ENCODE measurements around the gene CDH4.

Gene CDH4

GRCh38 chr20:61813791-61814190 is 561.7 kb downstream of the CDH4 start:
- FAIRE-seq (no peak), DNase-seq (ENCODE audit: low spot score) (no peak)

DNA sequence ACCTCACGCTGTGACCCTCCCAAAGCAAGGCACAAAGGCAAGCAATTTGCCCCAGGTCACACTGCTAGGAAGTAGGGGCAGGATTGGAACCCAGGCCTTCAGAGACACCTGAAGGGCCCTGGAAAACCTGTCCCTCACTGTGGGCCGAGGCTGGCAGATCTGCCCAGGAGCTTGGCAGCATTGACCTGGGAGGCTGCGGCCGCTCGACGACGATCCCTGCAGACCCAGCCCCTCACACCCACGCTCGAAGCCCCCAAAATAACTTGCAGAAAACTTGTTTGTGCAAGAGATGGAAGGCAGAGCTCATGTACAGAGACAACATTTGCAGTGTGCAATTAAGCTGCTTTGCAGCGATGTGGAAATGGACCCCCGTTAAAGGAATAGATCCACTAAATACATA is 562.2 kb downstream of the CDH4 start:
- DNase-seq (ENCODE audit: low spot score), result no peak
- no peak for FAIRE-seq

- DNase-seq (ENCODE audit: low spot score) (no peak), FAIRE-seq (no peak)
Measured at GRCh38 chr20:61814726-61815125, 562.7 kb downstream of the CDH4 start.

GRCh38 chr20:61815176-61815575 is 563.1 kb downstream of the CDH4 start:
- FAIRE-seq (no peak), DNase-seq (ENCODE audit: low spot score) (no peak)

GRCh38 chr20:61815678-61816077 is 563.6 kb downstream of the CDH4 start:
- FAIRE-seq (no peak), DNase-seq (ENCODE audit: low spot score) (no peak)

DNA sequence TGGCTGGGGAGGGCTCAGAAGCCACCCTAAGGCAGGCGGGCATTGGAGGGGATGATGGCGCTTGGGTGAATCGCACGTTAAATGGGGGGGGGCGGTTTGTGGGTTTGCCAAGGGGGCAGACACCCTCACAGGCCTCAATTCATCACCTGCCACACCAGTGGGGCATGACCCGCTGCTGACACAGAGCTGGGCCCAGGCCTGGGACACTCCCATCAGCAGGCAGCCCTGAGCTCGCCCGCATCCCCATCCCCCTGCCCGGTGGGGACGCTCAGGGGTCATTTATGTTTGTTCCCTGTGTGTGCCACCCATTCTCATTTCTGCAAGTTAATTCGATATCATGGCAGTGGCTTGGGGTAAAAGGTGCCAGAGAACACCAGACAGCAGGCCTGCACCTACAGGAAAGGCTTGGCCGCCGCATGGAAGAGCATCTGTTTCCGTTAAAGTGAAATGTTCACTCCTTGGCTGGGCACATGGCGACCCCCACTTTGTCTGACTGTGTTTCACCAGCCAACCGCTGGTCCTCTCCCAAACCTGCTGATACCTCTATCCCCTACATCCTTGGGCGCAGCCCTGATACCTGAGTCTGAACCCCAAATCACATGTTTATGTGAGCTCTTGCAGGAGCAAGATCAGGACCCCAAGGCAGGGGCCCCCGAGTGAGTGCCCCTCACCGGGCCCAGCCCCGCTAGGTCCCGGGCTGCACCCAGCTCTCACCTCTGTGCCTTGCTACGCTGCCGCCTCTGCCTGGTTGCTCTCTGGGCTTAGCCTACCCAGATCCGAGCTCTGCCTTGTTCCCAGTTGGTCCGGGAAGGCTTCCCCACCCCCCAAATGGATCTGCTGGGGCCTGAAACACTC is 564.8 kb downstream of the CDH4 start:
- no peak for FAIRE-seq

DNA sequence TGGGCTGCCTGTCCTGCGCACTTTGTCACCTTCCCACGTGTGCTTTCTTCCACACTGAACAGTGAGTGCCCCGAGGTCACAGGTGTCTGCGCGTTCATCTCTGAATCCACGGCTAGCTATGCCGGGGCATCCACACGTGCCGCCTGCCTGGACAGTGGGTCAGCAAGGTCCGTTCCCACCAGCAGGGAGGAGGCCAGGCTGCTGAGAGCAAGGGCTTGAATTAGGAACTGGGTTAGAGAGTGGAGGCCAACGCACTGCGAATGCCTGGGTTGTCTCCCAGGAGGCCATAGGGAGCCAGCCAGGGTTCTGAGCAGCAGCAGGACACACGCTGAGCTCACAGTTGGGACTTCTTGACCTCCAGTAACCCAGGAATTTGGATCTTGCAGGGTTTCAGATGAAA is 565.5 kb downstream of the CDH4 start:
- DNase-seq (ENCODE audit: low spot score) (no peak), FAIRE-seq (no peak)

More for the DNA sequence above, 564.8 kb downstream of the CDH4 start:
- DNase-seq (ENCODE audit: low spot score), result no peak

DNA sequence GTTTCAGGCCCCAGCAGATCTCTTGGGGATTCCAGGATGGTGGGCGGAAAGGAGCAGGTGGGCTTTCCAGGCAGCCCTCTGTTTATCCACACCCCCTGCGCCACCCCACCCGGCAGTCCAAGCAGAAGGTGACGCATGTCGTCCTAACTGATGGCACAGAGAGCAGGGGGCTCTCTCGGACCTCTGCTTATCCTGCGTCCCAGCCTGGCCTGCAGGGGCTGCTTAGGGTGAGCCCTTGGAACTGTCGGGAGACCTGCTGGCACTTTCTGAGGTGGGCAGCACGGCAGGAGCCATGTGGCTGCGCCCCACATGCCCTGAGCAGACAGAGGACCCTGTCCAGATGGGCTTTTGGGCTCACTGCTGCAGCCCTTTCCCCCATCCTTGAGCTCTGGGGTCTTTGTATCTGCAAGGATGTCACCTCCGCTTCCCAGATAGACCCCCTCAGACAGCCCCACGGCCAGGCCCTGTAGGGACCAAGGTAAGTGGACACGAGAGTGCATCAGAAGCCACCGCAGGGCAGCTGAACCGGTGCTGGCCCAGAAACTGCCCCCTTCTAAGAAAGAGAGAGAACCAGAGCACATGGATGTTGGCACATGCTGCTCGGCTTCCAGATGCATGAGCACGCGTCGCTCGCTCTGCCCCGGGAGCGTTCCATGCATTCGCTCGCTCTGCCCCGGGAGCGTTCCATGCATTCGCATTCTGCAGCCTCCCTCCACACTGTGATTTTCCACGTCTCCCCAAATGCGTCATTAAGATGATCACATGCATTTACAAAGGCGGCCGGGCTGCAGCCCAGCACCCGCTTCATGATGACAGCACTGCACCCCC is 566.9 kb downstream of the CDH4 start:
- FAIRE-seq (no peak), DNase-seq (ENCODE audit: low spot score) (no peak)

GRCh38 chr20:61819574-61819846 is 567.4 kb downstream of the CDH4 start:
- FAIRE-seq (no peak), DNase-seq (ENCODE audit: low spot score) (no peak)

DNA sequence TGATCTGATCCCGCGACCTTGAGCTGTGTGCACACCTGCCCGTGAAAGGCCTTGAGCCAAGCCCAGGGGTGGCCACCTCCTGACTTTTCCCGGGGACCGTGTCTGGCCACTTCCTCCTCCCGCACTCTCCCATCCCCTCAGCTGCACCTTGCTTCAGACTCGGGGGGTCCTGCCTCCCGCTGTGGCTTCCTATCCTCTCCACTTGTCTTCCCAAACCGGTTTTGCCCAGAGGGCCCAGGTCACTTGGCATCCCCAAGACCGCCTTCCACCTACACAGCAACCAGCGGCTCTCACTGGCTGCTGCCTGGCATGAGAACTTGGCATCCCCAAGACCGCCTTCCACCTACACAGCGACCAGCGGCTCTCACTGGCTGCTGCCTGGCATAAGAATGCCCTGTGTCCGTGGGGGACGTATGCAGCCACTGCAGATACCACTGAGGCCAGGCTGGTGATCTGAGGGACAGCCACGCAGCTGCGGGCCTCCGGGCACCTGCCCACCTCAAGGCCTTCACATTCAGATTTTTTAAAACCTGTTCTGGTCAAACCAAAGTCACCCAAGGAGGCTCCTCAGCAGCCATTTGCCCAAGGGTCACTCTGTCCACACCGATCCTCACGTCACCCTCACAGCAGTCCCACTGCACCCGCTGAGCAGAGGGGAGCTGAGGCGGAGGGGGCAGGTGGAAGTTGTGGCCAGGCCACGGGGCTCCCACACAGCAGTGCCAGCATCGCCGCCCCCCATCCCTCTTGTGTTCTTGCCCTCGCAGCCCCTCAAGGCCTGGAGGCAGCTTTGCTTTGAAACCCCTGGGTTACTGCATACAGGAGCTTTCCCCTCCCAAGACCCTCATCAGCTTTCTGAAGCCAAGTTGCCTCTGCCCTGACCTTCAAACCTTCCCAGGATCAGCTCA is 568.1 kb downstream of the CDH4 start:
- no peak for FAIRE-seq
- DNase-seq (ENCODE audit: low spot score), result no peak

DNA sequence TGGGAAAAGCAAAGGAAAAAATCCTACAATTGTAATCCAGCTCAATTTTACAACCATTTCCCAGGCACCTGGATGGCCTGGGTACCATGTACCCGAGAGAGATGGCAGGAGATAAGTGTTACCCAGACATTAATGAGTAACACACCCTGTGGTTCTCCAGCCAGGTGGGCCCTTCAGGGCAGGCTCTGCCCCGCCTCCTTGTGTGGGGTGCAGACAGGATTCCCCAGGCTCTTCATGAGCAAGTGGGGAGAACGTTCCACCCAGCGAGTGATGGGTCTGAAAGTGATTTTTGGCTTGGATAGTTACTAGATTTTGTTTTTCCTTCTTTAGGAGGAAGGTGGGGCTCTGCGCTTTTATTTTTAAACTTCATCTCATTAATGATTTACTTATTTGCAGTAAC is 569.7 kb downstream of the CDH4 start:
- DNase-seq (ENCODE audit: low spot score), result no peak
- FAIRE-seq, result no peak

DNA sequence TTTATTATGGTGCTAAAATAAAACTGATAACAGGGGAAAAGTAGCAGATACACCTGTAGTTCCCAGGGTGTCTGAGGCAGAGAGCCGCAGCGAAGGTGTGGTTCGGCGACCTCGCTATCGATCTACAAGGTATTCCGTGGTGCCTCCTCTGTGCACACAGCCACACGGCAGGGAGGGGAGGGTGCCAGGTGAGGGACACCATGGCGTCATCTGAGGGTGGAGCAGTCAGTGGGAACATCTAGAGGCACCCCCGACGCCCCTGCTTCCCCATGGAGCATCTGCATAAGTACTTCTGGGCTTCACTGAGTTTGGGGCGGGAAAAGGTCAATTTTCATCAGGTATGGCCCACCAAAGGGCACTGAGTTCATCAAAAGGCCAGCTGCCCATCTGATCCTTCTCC is 570.3 kb downstream of the CDH4 start:
- FAIRE-seq (no peak), DNase-seq (ENCODE audit: low spot score) (no peak)

DNA sequence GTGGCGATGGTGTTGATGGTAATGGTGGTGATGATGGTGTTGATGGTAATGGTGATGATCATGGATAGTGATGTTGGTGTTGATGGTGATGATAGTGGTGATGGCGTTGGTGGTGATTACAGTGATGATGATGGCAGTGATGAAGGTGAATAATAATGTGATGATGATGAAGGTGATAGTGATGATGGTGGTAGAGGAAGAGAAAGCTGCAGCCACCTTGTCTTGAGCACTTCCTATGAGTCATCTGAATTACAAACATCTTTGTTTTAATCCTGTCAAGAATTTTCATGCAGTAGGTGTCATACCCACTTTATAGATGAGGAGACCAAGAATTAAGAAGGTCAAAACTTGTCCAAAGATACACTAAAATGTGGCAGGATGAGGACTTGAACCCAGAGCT is 571.2 kb downstream of the CDH4 start:
- DNase-seq (ENCODE audit: low spot score) (no peak), FAIRE-seq (no peak)

GRCh38 chr20:61828891-61829290 is 576.8 kb downstream of the CDH4 start:
- FAIRE-seq (no peak), DNase-seq (ENCODE audit: low spot score) (no peak)

GRCh38 chr20:61829526-61829925 is 577.5 kb downstream of the CDH4 start:
- DNase-seq (ENCODE audit: low spot score) (no peak), FAIRE-seq (no peak)

DNA sequence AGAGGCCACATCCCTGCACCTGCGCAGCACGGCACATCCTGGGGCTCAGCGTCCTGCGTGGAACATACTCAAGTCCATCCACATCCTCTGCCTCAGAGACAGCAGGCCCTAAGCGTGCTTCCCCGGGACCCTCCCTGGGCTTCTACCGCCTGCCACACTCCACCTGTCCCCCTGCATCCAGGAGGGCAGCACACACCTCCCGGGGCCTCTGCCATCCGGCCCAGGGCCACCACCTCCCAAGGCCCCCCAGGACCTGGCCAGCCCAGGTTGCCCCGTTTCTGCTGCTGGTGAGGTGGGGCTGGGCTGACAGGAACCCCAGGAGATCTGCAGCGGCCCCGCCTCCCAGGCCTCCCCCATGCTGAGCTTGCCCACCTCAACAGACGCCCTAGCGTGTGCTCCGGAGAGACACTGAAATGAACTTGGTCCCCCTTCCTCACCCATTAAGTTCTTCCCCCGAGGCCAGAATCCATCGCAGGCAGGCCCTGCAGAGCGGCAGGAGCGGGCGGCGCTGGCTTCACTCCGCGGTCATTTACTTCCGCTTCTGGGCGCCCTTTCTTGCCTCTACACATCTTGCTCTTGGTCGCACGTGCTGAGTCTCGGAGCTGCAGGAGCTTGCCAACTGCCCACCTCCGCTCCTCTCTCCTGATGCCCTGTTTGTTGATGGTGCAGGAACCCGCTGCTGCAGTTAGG is 578.3 kb downstream of the CDH4 start:
- DNase-seq (ENCODE audit: low spot score), result no peak
- no peak for FAIRE-seq

DNA sequence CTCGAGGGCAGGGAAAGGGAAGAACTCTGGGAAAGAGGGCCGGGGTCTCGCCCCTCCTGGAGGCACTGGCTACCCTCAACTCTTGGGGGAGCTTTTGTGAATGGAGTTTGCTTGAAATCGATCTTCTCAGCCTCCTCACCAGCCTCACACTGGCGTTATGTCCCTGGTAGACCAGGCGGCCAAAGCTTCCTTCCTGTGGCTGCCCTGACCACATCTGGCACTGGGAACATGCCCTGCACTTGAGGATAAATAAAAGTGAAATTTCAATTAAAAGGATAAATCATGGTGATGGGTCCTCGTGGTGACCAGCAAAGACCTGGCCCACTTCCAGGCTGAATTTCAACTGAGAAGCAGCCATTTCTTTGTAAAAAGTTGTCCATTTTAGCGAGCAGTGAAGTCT is 578.9 kb downstream of the CDH4 start:
- FAIRE-seq, result no peak
- DNase-seq (ENCODE audit: low spot score), result no peak

DNA sequence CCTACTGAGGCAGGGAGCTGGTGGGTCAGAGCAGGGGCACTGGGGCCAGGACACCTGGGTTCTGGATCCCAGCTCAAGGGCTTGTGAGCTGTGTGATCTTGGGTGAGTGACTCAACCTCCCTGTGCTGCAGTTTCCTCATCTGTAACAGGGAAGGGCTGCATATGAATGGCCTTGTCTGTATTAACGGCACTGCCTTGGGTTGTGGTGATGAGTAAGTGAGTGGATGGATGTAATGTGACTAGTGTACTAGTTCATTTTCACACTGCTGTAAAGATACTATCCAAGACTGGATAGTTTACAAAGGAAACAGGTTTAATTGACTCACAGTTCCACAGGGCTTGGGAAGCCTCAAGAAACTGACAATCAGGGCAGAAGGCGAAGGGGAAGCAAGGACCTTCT is 580.1 kb downstream of the CDH4 start:
- DNase-seq (ENCODE audit: low spot score) (no peak), FAIRE-seq (no peak)

- FAIRE-seq (no peak), DNase-seq (ENCODE audit: low spot score) (no peak)
Measured at GRCh38 chr20:61833807-61834610, 581.9 kb downstream of the CDH4 start.

- DNase-seq (ENCODE audit: low spot score) (no peak), FAIRE-seq (no peak)
Measured at GRCh38 chr20:61835301-61835700, 583.2 kb downstream of the CDH4 start.
